Esophagus squamous epithelium (tissue), 4 donors: Measurements from ENCODE around the gene FMNL1.

Source experiments
- CTCF ChIP-seq, 6 experiments: fragments of 450-650 bp in 4 of 6; fragments of 200-600 bp in 2 of 6; sonication (generic) in 2 of 6; IDR thresholded peaks; one replicate each; pipeline ENCODE4 v1.5.1; 2016 to 2019; ENCODE audit warnings: antibody characterized with exemption in 6 of 6, mild to moderate bottlenecking in 4 of 6, moderate library complexity in 4 of 6
- POLR2A ChIP-seq, 4 donors: fragments of 450-650 bp; IDR thresholded peaks; one replicate each; pipeline ENCODE4 v1.6.1; 2017; ENCODE audit warnings: antibody characterized with exemption in 4 of 4, mild to moderate bottlenecking in 4 of 4, moderate library complexity in 3 of 4

GRCh38 chr17:45244725-45245656, 23.3 kb downstream of the FMNL1 start:
- TF ChIP-seq CTCF (IDR thresholded peaks at IDR 0.05) = no peak
- TF ChIP-seq POLR2A (IDR thresholded peaks at IDR 0.05) = no peak
